GM10266 (cell line): ENCODE results near the gene MTFR1L.

ENCODE experiments used
- DNase-seq: peaks from one replicate; pipeline ENCODE4 v3.0.0; 2012; ENCODE audit errors: extremely low spot score
- TF ChIP-seq, protein P1 (sequence below): IDR thresholded peaks from 2 replicates; pipeline ENCODE4 v1.5.1; 2012; ENCODE audit warnings: mild to moderate bottlenecking, low read depth; ENCODE audit not compliant: control insufficient read depth, insufficient read depth; ENCODE audit errors: missing control alignments

MTFR1L gene

DNA sequence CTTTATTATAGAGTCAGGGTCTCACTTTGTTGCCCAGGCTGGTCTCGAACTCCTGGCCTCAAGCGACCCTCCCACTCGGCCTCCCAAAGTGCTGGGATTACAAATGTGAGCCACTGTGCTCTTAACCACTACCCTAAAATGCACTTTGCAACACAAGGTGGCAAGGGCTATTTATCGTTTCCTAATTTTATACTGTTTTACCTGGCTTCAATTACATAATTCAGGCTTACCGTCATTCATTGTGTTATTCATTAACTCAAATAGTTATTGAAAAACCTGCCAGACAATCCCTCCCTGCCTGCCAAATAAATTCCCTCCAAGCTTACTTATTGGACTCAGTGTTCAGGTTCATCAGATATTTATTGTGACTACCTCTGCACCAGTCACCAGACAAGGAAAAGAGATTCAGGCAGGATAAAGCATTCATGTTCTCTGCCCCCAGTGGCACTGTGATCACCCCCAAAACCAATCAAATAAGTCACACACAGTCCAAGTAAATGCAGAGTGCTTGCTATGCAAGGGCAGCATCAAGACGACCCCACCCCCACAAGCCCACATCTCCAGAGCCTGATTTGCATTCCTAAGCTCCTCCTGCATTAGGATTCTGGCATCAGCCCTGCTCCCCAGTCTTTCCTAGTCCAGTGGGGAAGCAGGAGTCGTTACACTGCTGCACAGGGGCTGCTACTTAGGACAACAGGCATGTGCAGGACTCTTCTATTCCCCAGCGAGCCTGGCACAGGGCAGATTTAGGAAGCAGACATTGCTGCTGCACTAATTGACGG is 47.6 kb downstream of the MTFR1L start:
- TF ChIP-seq, protein P1, sequence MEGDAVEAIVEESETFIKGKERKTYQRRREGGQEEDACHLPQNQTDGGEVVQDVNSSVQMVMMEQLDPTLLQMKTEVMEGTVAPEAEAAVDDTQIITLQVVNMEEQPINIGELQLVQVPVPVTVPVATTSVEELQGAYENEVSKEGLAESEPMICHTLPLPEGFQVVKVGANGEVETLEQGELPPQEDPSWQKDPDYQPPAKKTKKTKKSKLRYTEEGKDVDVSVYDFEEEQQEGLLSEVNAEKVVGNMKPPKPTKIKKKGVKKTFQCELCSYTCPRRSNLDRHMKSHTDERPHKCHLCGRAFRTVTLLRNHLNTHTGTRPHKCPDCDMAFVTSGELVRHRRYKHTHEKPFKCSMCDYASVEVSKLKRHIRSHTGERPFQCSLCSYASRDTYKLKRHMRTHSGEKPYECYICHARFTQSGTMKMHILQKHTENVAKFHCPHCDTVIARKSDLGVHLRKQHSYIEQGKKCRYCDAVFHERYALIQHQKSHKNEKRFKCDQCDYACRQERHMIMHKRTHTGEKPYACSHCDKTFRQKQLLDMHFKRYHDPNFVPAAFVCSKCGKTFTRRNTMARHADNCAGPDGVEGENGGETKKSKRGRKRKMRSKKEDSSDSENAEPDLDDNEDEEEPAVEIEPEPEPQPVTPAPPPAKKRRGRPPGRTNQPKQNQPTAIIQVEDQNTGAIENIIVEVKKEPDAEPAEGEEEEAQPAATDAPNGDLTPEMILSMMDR: no peak
- no peak for DNase-seq

DNA sequence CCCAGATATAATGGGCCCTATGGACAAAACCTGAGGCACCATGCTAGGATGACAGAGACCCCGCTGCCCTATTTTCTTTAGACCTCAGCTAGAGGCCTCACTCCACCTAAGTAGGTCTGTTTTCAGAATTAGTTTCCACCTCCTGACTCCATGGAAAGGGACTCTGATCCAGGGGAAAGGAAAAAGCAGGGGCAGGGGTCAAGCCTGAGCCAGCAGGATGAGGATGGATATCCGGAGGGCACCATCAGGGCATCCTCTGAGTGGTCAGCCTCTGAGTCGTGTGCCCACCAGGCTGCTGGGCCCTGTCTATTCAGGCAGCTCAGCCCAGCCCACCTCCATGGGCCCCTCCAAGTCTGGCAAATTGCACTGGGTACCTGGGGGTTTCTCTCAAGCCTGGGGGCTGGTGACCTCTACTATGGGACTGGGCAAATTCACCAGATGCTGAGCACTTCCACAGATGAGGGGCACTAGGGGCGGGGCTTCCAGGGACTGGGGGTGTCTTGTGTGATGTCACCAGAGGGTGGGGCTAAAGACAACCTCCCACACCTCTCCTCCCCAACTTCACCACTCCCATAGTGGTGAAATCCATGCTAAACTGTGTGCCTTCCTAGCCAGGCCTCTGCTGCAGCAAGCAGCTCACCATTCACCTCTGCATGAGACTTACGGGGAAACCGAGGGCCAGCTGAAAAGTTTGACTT is 50.3 kb downstream of the MTFR1L start:
- TF ChIP-seq, protein P1: no peak
- no peak for DNase-seq

DNA sequence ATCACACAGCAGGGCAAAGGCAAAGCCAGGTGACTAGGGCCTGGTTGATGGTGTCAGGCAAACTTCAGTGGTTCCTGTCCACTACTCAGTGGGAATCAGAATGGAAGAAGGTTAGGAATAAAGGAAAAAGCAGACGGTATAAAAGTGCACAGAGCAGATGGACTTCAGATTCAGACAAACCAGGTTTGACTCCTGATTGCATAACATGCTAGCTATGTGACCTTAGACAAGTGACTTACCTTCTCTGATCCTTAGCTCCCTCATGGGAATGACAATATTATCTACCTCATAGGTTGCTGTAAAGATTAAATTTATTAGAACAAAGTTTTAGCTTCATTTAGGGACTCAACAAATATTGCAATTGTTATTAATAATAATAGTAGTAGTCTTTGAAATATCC is 50.9 kb downstream of the MTFR1L start:
- DNase-seq: no peak
- TF ChIP-seq, protein P1: no peak

DNA sequence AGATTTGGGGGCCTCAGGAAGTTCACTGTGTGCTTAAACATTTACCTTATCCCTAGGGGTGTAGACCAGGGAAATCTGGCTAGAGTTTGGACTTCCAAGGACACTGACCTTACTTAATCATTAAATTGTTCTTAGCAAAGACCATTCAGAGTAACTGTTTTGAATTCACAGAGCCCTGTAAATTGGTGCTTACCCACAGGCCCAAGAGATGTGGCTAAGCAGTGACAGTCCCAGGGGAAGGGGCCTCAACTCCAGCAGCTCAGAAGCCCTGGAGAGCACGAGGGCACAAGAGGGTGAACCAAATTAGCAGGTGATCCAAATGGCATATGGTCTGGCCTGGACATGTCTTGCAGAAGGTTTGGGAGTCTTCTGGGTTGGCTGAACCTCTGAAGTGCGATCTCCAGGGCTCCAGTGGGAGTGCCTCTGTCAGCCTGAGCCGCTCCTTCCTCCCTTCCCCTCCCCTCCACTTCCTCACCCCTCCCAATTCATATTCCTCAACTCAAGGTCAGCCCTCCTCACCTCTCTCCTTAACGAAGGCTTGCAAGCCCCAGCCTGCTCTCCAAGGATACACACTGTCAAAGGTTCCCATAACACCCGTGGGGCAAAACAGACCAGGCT is 51.4 kb downstream of the MTFR1L start:
- no peak for DNase-seq
- TF ChIP-seq, protein P1: no peak

DNA sequence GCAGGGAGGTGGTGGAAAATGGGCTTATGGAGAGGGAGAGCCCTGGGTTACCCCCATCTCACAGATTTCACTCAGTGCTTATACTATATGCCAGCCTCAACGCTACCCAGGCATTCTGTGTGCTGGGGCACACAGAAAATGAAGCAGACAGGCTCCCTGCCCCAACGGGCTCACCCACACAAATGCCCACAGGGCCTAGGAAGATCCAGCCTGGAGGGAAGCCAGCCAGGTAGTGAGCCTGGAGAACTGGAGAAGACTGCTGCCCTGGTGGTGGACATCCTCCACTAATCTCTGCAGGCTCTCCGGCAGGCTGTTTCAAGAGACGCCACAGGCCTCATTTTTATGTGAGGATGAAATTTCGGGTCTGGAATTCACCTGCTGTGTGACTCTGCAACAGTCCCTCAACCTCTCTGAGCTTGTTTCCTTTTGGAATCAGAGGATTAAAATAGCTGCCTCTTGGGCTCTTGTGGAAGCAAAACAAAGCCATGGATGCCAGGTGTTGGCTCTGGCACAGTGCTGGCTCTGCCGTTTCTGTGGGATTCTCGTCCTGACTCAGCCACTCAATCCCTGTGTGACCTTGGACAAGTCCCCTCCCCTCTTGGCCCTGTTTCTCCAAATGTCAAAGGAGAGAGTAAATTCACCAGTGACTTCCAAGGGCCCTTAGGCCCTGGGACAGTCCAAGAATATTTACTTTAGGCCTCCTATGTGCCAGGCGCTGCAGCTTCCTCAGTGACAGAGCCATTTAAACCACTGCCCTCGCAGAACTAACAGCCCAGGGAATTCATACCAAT is 52.1 kb downstream of the MTFR1L start:
- TF ChIP-seq, protein P1: no peak
- no peak for DNase-seq

DNA sequence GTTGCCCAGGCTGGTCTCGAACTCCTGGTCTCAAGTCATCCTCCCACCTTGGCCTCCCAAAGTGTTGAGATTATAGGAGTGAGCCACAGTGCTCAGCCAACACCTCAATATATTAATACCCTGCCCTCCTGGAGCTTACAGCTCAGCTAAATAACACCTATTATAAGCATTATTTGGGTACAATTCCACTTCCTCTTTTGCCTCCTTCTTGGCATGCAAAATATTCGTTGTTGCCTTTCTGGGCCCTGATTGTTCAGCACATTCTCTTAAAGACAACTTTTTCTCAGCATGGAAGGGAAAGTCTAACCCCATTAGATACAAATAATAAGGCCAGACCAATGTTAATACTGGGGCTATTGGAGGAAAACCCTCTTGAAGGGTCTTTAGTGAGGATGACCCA is 53.0 kb downstream of the MTFR1L start:
- TF ChIP-seq, protein P1: no peak
- DNase-seq: no peak

DNA sequence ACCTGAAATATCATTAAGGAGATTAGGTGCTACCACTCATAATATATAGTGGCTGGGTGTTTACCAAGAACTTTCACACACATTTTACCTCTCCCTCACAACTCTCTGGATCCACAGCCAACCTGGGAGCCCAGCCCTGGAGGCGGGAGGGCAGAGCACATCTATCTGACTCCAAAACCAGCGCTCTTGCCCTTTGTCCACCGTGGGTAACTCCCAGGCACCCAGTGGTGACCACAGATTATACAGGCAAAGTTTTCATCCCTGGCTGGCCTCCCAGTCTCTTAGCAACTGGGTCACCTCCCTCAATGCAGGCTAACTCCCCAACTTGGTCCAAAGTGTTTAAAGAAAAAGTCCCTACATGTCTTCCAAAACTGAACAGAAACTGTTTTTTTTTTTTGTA is 53.4 kb downstream of the MTFR1L start:
- no peak for DNase-seq
- TF ChIP-seq, protein P1: no peak
